Measurements from ENCODE around the gene PODXL. TPM values are rescaled to one million over a fixed set of nuclear protein-coding genes. Genes with fewer than 3 reads are reported as not detected.

Gene PODXL
- total and polyA plus RNA-seq, 2 of the 8 experiments (the other 6 are each of a cell fraction or from before 2014, with no cell fraction given), result 638 to 925 TPM

GRCh38 chr7:131530137-131530536 is 26.3 kb downstream of the PODXL start:
- Histone ChIP-seq H2BK120ac (replicated peaks; ENCODE audit: low read depth, low read length) (no peak overlapping the region), H3K14ac (ENCODE audit: insufficient read length) (no peak overlapping the region), H3K23ac (ENCODE audit: insufficient read length) (no peak overlapping the region), H3K27me3 (replicated peaks in 1 of 4; ENCODE audit: control insufficient read depth in 3 of 4, extremely low read depth in 1 of 4, insufficient read depth in 3 of 4, low read length in 3 of 4) (no peaks in the 10 kb centered on the region), H2BK12ac (ENCODE audit: low read depth, low read length) (no peak overlapping the region), H3K79me1 (ENCODE audit: low read depth, low read length) (peaks cover 20% of the 10 kb centered on the region), H3K36me3 (ENCODE audit: control insufficient read depth in 2 of 4, insufficient read depth in 4 of 4, low read length in 3 of 4) (peaks cover 2 to 72% (median 7%) of the 10 kb centered on the region in 4 experiments; a peak in 7 of 8 replicates), H2BK5ac (ENCODE audit: low read depth, low read length) (no peak overlapping the region), H4K8ac (ENCODE audit: extremely low read depth, insufficient read depth, low read length) (no peak overlapping the region), H3K4me3 (ENCODE audit: extremely low read depth in 1 of 4, insufficient read depth in 2 of 4, low read depth in 3 of 4, low read length in 4 of 4) (no peak overlapping the region), H4K91ac (replicated peaks; ENCODE audit: insufficient read length, low read length) (no peak overlapping the region), H3K9ac (replicated peaks in 1 of 4; ENCODE audit: extremely low read depth in 1 of 4, low read depth in 3 of 4, low read length in 3 of 4) (no peak overlapping the region; a peak in 1 of 7 replicates), H3K4ac (replicated peaks; ENCODE audit: insufficient read length, low read depth, low read length) (no peak overlapping the region), H2AFZ (ENCODE audit: low read length) (no peak overlapping the region), H3K9me3 (ENCODE audit: insufficient read depth in 2 of 2, low read depth in 1 of 2, low read length in 1 of 2) (no peaks in the 10 kb centered on the region), H2AK5ac (ENCODE audit: low read depth, low read length) (no peak overlapping the region), H2BK15ac (ENCODE audit: low read length) (no peak overlapping the region), H4K20me1 (replicated peaks in 1 of 2; ENCODE audit: control insufficient read depth in 1 of 2, insufficient read depth in 2 of 2, low read length in 2 of 2) (peaks cover 54 to 60% of the 10 kb centered on the region in 2 experiments), H4K5ac (ENCODE audit: insufficient read length, low read depth, low read length) (no peak overlapping the region), H3K79me2 (ENCODE audit: control insufficient read depth in 1 of 2, insufficient read depth in 2 of 2, low read length in 2 of 2) (peaks cover 46 to 96% of the 10 kb centered on the region in 2 experiments), H3K4me1 (replicated peaks in 1 of 4; ENCODE audit: control insufficient read depth in 3 of 4, insufficient read depth in 4 of 4, low read length in 3 of 4) (peaks cover 6 to 30% (median 19%) of the 10 kb centered on the region in 4 experiments), H2BK20ac (ENCODE audit: low read length) (no peak overlapping the region), H3K27ac (ENCODE audit: low read depth, low read length) (no peak overlapping the region), H3K56ac (replicated peaks; ENCODE audit: insufficient read length, low read depth, low read length) (no peak overlapping the region), H3K23me2 (ENCODE audit: low read depth, low read length) (no peaks in the 10 kb centered on the region), H3K4me2 (ENCODE audit: insufficient read depth in 1 of 2, low read depth in 2 of 2, low read length in 2 of 2) (no peak overlapping the region; a peak in 1 of 4 replicates), H3K18ac (ENCODE audit: extremely low read depth, low read length) (no peak overlapping the region)
- CTCF ChIA-PET (ENCODE audit: partially characterized antibody), result interaction anchor here (0.6 to 11.9 kb wide), 5 partner anchors 19 to 125 kb away, joined by 3 to 154 read pairs (median 4); no protein-coding TSS in a partner anchor
- DNase-seq (ENCODE audit: low read depth in 1 of 2, low spot score in 2 of 2) (no peak), FAIRE-seq (no peak)
- 89% methylated on average over 5 of the region's 6 CpGs; no CpG with 5 or more reads in 1 of the 2 experiments for WGBS, 2 experiments (ENCODE audit: extremely low coverage in 1 of 2, insufficient coverage in 1 of 2, insufficient read length in 1 of 2, insufficient replicate concordance in 2 of 2, low coverage in 1 of 2, low lambda C conversion rate in 2 of 2, missing lambda C conversion rate in 1 of 2)
- POLR2A ChIA-PET (ENCODE audit: partially characterized antibody), result interaction anchor here (1.0 to 6.9 kb wide), 3 partner anchors 8 to 22 kb away, joined by 3 to 28 read pairs (median 4); no protein-coding TSS in a partner anchor
- TF ChIP-seq JUND (IDR thresholded peaks at IDR 0.05; ENCODE audit: low read length) (no peak), BRCA1 (IDR thresholded peaks at IDR 0.05; ENCODE audit: low read depth, low read length) (no peak), ZNF274 (IDR thresholded peaks at IDR 0.05; ENCODE audit: borderline replicate concordance, extremely low read depth, low read length) (no peak), CREB1 (IDR thresholded peaks at IDR 0.05) (no peak), MAX (IDR thresholded peaks at IDR 0.05) (no peak), SRF (IDR thresholded peaks at IDR 0.05; ENCODE audit: low read depth, low read length) (no peak)

Measured in H1 (cell line).